ENCODE measurements around the gene ADD1.

DNA sequence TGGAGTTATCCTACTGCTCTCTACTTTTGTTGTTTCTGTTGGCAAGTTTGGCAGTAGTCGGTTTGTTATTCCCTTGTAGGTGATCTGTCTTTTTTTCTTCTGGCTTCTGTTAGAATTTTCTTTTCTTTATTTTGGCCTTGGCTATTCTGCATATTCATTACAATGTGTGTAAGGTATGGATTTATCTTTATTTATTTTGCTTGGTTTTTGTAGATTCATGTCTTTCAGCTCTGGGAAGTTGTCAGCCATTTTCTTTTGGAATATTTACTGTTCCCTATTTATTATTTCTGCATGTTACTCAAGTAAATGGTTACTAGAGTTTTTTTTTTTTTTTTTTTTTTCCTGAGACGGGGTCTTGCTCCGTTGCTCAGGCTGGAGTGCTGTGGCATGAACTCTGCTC, 12.6 kb downstream of the ADD1 start:
- TF ChIP-seq CTCF (IDR thresholded peaks at IDR 0.05) = no peak
- no peak for TF ChIP-seq POLR2A (IDR thresholded peaks at IDR 0.05)
